Activated CD8-positive, alpha-beta memory T cell treated with anti-CD3 and anti-CD28 coated beads for 4 hours (primary cell): Measurements from ENCODE around the gene C1orf185.
"Not testable (repeated sequence)": the region's sequence is repeated elsewhere in the genome, so short reads cannot be mapped to it uniquely, and the experiment has no call there.

ENCODE experiments used
- DNase-seq, 2 donors: peaks; one replicate each; pipeline ENCODE4 v3.0.0-alpha.2; 2020; ENCODE audit warnings: low read depth in 2 of 2

The C1orf185 gene

GRCh38 chr1:51137696-51138095 lies 35.7 kb downstream of the C1orf185 start:
- not testable (repeated sequence) for DNase-seq

- DNase-seq = no peak
Observed at GRCh38 chr1:51139474-51139873, 37.4 kb downstream of the C1orf185 start.

GRCh38 chr1:51147394-51147793 lies 45.4 kb downstream of the C1orf185 start:
- DNase-seq = no peak

- DNase-seq = no peak
Observed at GRCh38 chr1:51154776-51155175, 52.7 kb downstream of the C1orf185 start.

GRCh38 chr1:51156752-51157151 lies 54.7 kb downstream of the C1orf185 start:
- no peak for DNase-seq

- DNase-seq = no peak
Observed at GRCh38 chr1:51157395-51157794, 55.4 kb downstream of the C1orf185 start.

- DNase-seq = no peak
Observed at GRCh38 chr1:51158263-51158662, 56.2 kb downstream of the C1orf185 start.

GRCh38 chr1:51162560-51162959 lies 60.5 kb downstream of the C1orf185 start:
- DNase-seq = not testable (repeated sequence)

GRCh38 chr1:51165540-51165939 lies 63.5 kb downstream of the C1orf185 start:
- DNase-seq = no peak

GRCh38 chr1:51168266-51168845 lies 66.3 kb downstream of the C1orf185 start:
- no peak for DNase-seq

- no peak for DNase-seq
Observed at GRCh38 chr1:51168936-51169335, 66.9 kb downstream of the C1orf185 start.

GRCh38 chr1:51170342-51170741 lies 68.3 kb downstream of the C1orf185 start:
- DNase-seq = no peak

GRCh38 chr1:51172811-51173210 lies 70.8 kb downstream of the C1orf185 start:
- no peak for DNase-seq

GRCh38 chr1:51175278-51175677 lies 73.2 kb downstream of the C1orf185 start:
- no peak for DNase-seq

GRCh38 chr1:51177988-51178387 lies 76.0 kb downstream of the C1orf185 start:
- not testable (repeated sequence) for DNase-seq

GRCh38 chr1:51188230-51188629 lies 86.2 kb downstream of the C1orf185 start:
- no peak for DNase-seq

- peak in 1 of 2 donors; percentile 1 for DNase-seq
Observed at GRCh38 chr1:51189421-51190073, 87.5 kb downstream of the C1orf185 start.

GRCh38 chr1:51190961-51191360 lies 88.9 kb downstream of the C1orf185 start:
- DNase-seq = no peak

GRCh38 chr1:51192213-51192843 lies 90.3 kb downstream of the C1orf185 start:
- DNase-seq = peak in 1 of 2 donors; percentile 8

- no peak for DNase-seq
Observed at GRCh38 chr1:51193564-51193963, 91.5 kb downstream of the C1orf185 start.
